ENCODE measurements around the gene IL27RA.
A peak's percentile ranks its signal among the peaks of the same experiment; 100 is the strongest.

Gene IL27RA

GRCh38 chr19:14006766-14007562 is 24.6 kb upstream of the IL27RA start:
- H4K8ac ChIP-seq (ENCODE audit: low read depth, low read length): peak overlapping the region; percentile 100
- peak overlapping the region; percentile 81 for H3K4me2 ChIP-seq (ENCODE audit: insufficient read depth, low read length, poor library complexity, severe bottlenecking)
- no peaks in the 10 kb centered on the region for H3K9me3 ChIP-seq (replicated peaks in 1 of 2; ENCODE audit: control insufficient read depth in 2 of 2, insufficient read depth in 1 of 2, low read depth in 1 of 2, low read length in 2 of 2)
- no peak overlapping the region for H2BK12ac ChIP-seq (ENCODE audit: low read length)
- H3K4me3 ChIP-seq (ENCODE audit: low read length in 2 of 2): peak overlapping the region; percentile 59 to 94
- H3K23ac ChIP-seq (ENCODE audit: low read depth, low read length, poor library complexity): peak overlapping the region; percentile 87
- H3K9ac ChIP-seq (ENCODE audit: low read depth, low read length, poor library complexity): peak overlapping the region; percentile 72
- peaks cover 0 to 2% of the 10 kb centered on the region in 2 donors for H3K4me1 ChIP-seq (ENCODE audit: control insufficient read depth in 2 of 2, insufficient read depth in 1 of 2, low read depth in 1 of 2, low read length in 2 of 2)
- H2BK120ac ChIP-seq (ENCODE audit: low read depth, low read length): peak overlapping the region; percentile 14
- peak overlapping the region; percentile 89 for H2AFZ ChIP-seq (ENCODE audit: low read length)
- H3K27me3 ChIP-seq (ENCODE audit: control insufficient read depth in 3 of 3, insufficient read depth in 3 of 3, low read depth in 1 of 3, low read length in 3 of 3): no peaks in the 10 kb centered on the region
- H3K4ac ChIP-seq (ENCODE audit: low read length): peak overlapping the region; percentile 89
- peak overlapping the region; percentile 98 for H3K18ac ChIP-seq (ENCODE audit: low read length)
- WGBS, 2 donors (ENCODE audit: extremely low coverage in 2 of 2, insufficient read length in 2 of 2, insufficient replicate concordance in 1 of 2): no CpG with 5 or more reads among the region's 56 CpGs
- DNase-seq (ENCODE audit: low spot score): no peak
- H3K36me3 ChIP-seq (replicated peaks in 1 of 2; ENCODE audit: control insufficient read depth in 2 of 2, insufficient read depth in 2 of 2, low read length in 2 of 2): no peaks in the 10 kb centered on the region
- peaks cover 3% of the 10 kb centered on the region for H3K79me1 ChIP-seq (ENCODE audit: low read depth, low read length)
- peak overlapping the region; percentile 57 for H2AK5ac ChIP-seq (ENCODE audit: low read depth, low read length)
- no peak overlapping the region for H4K91ac ChIP-seq (ENCODE audit: low read depth, low read length, poor library complexity)
- H3K27ac ChIP-seq (replicated peaks; ENCODE audit: low read length): peak overlapping the region; percentile 93
- H2BK5ac ChIP-seq (ENCODE audit: low read length): peak overlapping the region; percentile 88
- H2BK15ac ChIP-seq (ENCODE audit: low read length): no peak overlapping the region
- H3K14ac ChIP-seq (ENCODE audit: low read length): peak overlapping the region; percentile 76

- Histone ChIP-seq H3K36me3 (replicated peaks in 1 of 2; ENCODE audit: control insufficient read depth in 2 of 2, insufficient read depth in 2 of 2, low read length in 2 of 2) (no peaks in the 10 kb centered on the region), H3K4me1 (ENCODE audit: control insufficient read depth in 2 of 2, insufficient read depth in 1 of 2, low read depth in 1 of 2, low read length in 2 of 2) (no peaks in the 10 kb centered on the region), H2AFZ (ENCODE audit: low read length) (no peak overlapping the region), H2BK15ac (ENCODE audit: low read length) (no peak overlapping the region), H3K4me2 (ENCODE audit: insufficient read depth, low read length, poor library complexity, severe bottlenecking) (no peak overlapping the region), H3K9me3 (replicated peaks in 1 of 2; ENCODE audit: control insufficient read depth in 2 of 2, insufficient read depth in 1 of 2, low read depth in 1 of 2, low read length in 2 of 2) (no peaks in the 10 kb centered on the region), H3K9ac (ENCODE audit: low read depth, low read length, poor library complexity) (no peak overlapping the region), H2AK5ac (ENCODE audit: low read depth, low read length) (no peak overlapping the region), H3K4ac (ENCODE audit: low read length) (no peak overlapping the region), H4K91ac (ENCODE audit: low read depth, low read length, poor library complexity) (no peak overlapping the region), H3K14ac (ENCODE audit: low read length) (no peak overlapping the region), H3K23ac (ENCODE audit: low read depth, low read length, poor library complexity) (no peak overlapping the region), H2BK5ac (ENCODE audit: low read length) (no peak overlapping the region), H3K4me3 (ENCODE audit: low read length in 2 of 2) (no peak overlapping the region), H3K27ac (replicated peaks; ENCODE audit: low read length) (no peak overlapping the region), H3K79me1 (ENCODE audit: low read depth, low read length) (no peaks in the 10 kb centered on the region), H2BK12ac (ENCODE audit: low read length) (no peak overlapping the region), H3K27me3 (ENCODE audit: control insufficient read depth in 3 of 3, insufficient read depth in 3 of 3, low read depth in 1 of 3, low read length in 3 of 3) (no peaks in the 10 kb centered on the region), H4K8ac (ENCODE audit: low read depth, low read length) (no peak overlapping the region), H3K18ac (ENCODE audit: low read length) (no peak overlapping the region), H2BK120ac (ENCODE audit: low read depth, low read length) (no peak overlapping the region)
- WGBS, 2 donors (ENCODE audit: extremely low coverage in 2 of 2, insufficient read length in 2 of 2, insufficient replicate concordance in 1 of 2): no CpG with 5 or more reads among the region's 2 CpGs
- DNase-seq (ENCODE audit: low spot score): no peak
Observed at GRCh38 chr19:14012378-14012915, 19.1 kb upstream of the IL27RA start.

- Histone ChIP-seq H3K18ac (ENCODE audit: low read length) (no peak overlapping the region), H3K4me1 (ENCODE audit: control insufficient read depth in 2 of 2, insufficient read depth in 1 of 2, low read depth in 1 of 2, low read length in 2 of 2) (no peaks in the 10 kb centered on the region), H4K91ac (ENCODE audit: low read depth, low read length, poor library complexity) (no peak overlapping the region), H2AFZ (ENCODE audit: low read length) (no peak overlapping the region), H2BK5ac (ENCODE audit: low read length) (no peak overlapping the region), H3K79me1 (ENCODE audit: low read depth, low read length) (no peaks in the 10 kb centered on the region), H3K9me3 (replicated peaks in 1 of 2; ENCODE audit: control insufficient read depth in 2 of 2, insufficient read depth in 1 of 2, low read depth in 1 of 2, low read length in 2 of 2) (no peaks in the 10 kb centered on the region), H3K9ac (ENCODE audit: low read depth, low read length, poor library complexity) (no peak overlapping the region), H4K8ac (ENCODE audit: low read depth, low read length) (no peak overlapping the region), H3K27ac (replicated peaks; ENCODE audit: low read length) (no peak overlapping the region), H3K4me3 (ENCODE audit: low read length in 2 of 2) (no peak overlapping the region), H3K4ac (ENCODE audit: low read length) (no peak overlapping the region), H2BK12ac (ENCODE audit: low read length) (no peak overlapping the region), H3K23ac (ENCODE audit: low read depth, low read length, poor library complexity) (no peak overlapping the region), H2AK5ac (ENCODE audit: low read depth, low read length) (no peak overlapping the region), H3K14ac (ENCODE audit: low read length) (no peak overlapping the region), H3K36me3 (replicated peaks in 1 of 2; ENCODE audit: control insufficient read depth in 2 of 2, insufficient read depth in 2 of 2, low read length in 2 of 2) (no peaks in the 10 kb centered on the region), H2BK15ac (ENCODE audit: low read length) (no peak overlapping the region), H3K4me2 (ENCODE audit: insufficient read depth, low read length, poor library complexity, severe bottlenecking) (no peak overlapping the region), H3K27me3 (ENCODE audit: control insufficient read depth in 3 of 3, insufficient read depth in 3 of 3, low read depth in 1 of 3, low read length in 3 of 3) (no peaks in the 10 kb centered on the region), H2BK120ac (ENCODE audit: low read depth, low read length) (no peak overlapping the region)
- DNase-seq (ENCODE audit: low spot score): no peak
- no CpG with 5 or more reads among the region's 8 CpGs for WGBS, 2 donors (ENCODE audit: extremely low coverage in 2 of 2, insufficient read length in 2 of 2, insufficient replicate concordance in 1 of 2)
Observed at GRCh38 chr19:14015524-14016035, 16.0 kb upstream of the IL27RA start.

GRCh38 chr19:14019100-14019499 is 12.5 kb upstream of the IL27RA start:
- Histone ChIP-seq H3K23ac (ENCODE audit: low read depth, low read length, poor library complexity) (no peak overlapping the region), H3K9me3 (replicated peaks in 1 of 2; ENCODE audit: control insufficient read depth in 2 of 2, insufficient read depth in 1 of 2, low read depth in 1 of 2, low read length in 2 of 2) (no peaks in the 10 kb centered on the region), H2BK15ac (ENCODE audit: low read length) (no peak overlapping the region), H3K9ac (ENCODE audit: low read depth, low read length, poor library complexity) (no peak overlapping the region), H3K4me1 (ENCODE audit: control insufficient read depth in 2 of 2, insufficient read depth in 1 of 2, low read depth in 1 of 2, low read length in 2 of 2) (peaks cover 3 to 7% of the 10 kb centered on the region in 2 donors), H3K4ac (ENCODE audit: low read length) (no peak overlapping the region), H2AK5ac (ENCODE audit: low read depth, low read length) (no peak overlapping the region), H3K79me1 (ENCODE audit: low read depth, low read length) (no peaks in the 10 kb centered on the region), H2BK5ac (ENCODE audit: low read length) (no peak overlapping the region), H2AFZ (ENCODE audit: low read length) (no peak overlapping the region), H3K36me3 (replicated peaks in 1 of 2; ENCODE audit: control insufficient read depth in 2 of 2, insufficient read depth in 2 of 2, low read length in 2 of 2) (no peaks in the 10 kb centered on the region), H3K18ac (ENCODE audit: low read length) (no peak overlapping the region), H2BK120ac (ENCODE audit: low read depth, low read length) (no peak overlapping the region), H4K8ac (ENCODE audit: low read depth, low read length) (no peak overlapping the region), H4K91ac (ENCODE audit: low read depth, low read length, poor library complexity) (no peak overlapping the region), H3K27me3 (ENCODE audit: control insufficient read depth in 3 of 3, insufficient read depth in 3 of 3, low read depth in 1 of 3, low read length in 3 of 3) (no peaks in the 10 kb centered on the region), H3K4me2 (ENCODE audit: insufficient read depth, low read length, poor library complexity, severe bottlenecking) (no peak overlapping the region), H3K27ac (replicated peaks; ENCODE audit: low read length) (no peak overlapping the region), H2BK12ac (ENCODE audit: low read length) (no peak overlapping the region), H3K4me3 (ENCODE audit: low read length in 2 of 2) (no peak overlapping the region), H3K14ac (ENCODE audit: low read length) (no peak overlapping the region)
- DNase-seq (ENCODE audit: low spot score): no peak
- no CpG with 5 or more reads among the region's 6 CpGs for WGBS, 2 donors (ENCODE audit: extremely low coverage in 2 of 2, insufficient read length in 2 of 2, insufficient replicate concordance in 1 of 2)
